Keratinocyte (primary cell): ENCODE measurements around the gene ANTXRL.

Experiments
- CTCF ChIP-seq, 3 experiments: IDR thresholded peaks in 1 of 3; conservative IDR thresholded peaks in 1 of 3; optimal IDR thresholded peaks in 1 of 3; 2 replicates in 2 of 3; 3 replicates in 1 of 3; pipeline versions ENCODE3 to v1.5.1; 2011; ENCODE audit warnings: low read length in 3 of 3, mild to moderate bottlenecking in 3 of 3, moderate library complexity in 2 of 3, control low read depth in 1 of 3, inconsistent platforms in 1 of 3; ENCODE audit not compliant: insufficient read depth in 2 of 3; ENCODE audit errors: extremely low read depth in 1 of 3
- EZH2 ChIP-seq: IDR thresholded peaks from one replicate; pipeline ENCODE4 v1.6.1; 2012; ENCODE audit warnings: inconsistent platforms, mild to moderate bottlenecking, low read length, moderate library complexity

DNA sequence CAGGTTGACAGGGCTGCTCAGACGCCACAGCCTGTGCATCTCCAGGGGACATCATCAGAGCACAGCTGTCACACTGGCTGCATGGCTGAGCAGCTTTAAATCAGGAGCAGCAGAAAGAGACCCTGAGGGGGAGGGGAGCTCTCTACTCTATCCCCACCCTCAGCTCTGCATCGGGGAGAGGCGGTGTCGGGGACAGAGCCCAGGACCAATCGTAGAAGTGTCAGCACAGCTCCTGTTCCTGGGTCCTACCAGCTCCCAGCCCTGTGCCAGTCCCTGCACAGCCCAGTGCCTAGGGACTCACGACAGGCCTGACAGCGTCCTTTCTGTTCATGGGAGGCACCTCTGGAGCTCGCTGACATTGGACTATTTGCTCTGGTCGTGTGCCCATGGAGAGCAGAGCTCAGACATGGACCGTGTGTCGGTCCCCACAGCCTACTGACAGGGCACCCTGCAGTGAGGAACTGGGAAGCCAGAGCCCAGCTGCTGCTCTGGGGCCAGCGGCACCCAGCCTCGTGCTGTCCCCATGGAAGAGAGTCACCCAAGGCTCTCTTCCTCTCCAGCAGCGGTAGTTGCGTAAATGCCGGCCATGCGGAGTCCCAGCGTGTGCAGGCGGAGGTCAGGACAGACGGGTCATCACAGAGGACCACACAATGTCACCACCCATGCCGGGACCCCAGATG, 20.4 kb upstream of the ANTXRL start:
- TF ChIP-seq EZH2, result no peak
- no peak for TF ChIP-seq CTCF (optimal IDR thresholded peaks at IDR 0.05 in 1 of 3, IDR thresholded peaks at IDR 0.05 in 1 of 3, conservative IDR thresholded peaks at IDR 0.05 in 1 of 3; ENCODE audit: extremely low read depth in 1 of 3, insufficient read depth in 2 of 3, low read length in 3 of 3)
